HG02759 (cell line): ENCODE results near the gene AP1S1.
"Not testable (repeated sequence)": the region's sequence is repeated elsewhere in the genome, so short reads cannot be mapped to it uniquely, and the experiment has no call there.

Source experiments
- ATAC-seq: cut with Tn5 transposase; IDR thresholded peaks from one replicate; pipeline ENCODE4 v1.9.1; 2021; ENCODE audit warnings: mild to moderate bottlenecking, moderate library complexity; ENCODE audit not compliant: unreplicated experiment

The AP1S1 gene

DNA sequence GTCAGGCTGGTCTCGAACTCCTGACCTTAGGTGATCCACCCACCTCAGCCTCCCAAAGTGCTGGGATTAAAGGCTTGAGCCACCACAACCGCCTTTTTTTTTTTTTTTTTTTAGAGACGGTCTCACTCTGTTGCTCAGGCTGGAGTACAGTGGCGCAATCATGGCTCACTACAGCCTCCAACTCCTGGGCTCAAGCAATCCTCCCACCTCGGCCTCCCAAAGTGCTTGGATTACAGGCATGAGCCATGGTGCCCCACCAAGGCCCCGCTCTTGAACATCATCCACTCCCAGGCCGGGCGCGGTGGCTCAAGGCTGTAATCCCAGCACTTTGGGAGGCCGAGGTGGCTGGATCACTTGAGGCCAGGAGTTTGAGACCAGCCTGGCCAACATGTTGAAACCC, 45.2 kb downstream of the AP1S1 start:
- not testable (repeated sequence) for ATAC-seq

DNA sequence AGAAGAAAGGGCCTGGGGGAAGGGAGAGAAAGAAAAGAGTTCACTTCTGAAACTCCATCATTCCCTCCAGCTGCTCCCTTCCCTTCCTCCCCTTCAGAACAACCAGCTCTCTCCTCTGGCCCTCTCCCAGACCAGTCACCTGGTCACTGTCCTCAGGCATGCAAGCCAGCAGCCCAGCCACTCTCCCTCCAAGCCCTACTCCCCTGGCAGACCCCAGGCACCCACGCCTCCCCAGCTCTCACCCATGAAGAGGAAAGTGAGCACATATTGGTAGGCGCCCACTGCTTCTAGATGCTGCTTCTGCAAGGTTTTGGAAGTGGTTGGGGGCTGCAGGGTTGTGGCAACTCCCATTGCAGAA, 46.2 kb downstream of the AP1S1 start:
- no peak for ATAC-seq

DNA sequence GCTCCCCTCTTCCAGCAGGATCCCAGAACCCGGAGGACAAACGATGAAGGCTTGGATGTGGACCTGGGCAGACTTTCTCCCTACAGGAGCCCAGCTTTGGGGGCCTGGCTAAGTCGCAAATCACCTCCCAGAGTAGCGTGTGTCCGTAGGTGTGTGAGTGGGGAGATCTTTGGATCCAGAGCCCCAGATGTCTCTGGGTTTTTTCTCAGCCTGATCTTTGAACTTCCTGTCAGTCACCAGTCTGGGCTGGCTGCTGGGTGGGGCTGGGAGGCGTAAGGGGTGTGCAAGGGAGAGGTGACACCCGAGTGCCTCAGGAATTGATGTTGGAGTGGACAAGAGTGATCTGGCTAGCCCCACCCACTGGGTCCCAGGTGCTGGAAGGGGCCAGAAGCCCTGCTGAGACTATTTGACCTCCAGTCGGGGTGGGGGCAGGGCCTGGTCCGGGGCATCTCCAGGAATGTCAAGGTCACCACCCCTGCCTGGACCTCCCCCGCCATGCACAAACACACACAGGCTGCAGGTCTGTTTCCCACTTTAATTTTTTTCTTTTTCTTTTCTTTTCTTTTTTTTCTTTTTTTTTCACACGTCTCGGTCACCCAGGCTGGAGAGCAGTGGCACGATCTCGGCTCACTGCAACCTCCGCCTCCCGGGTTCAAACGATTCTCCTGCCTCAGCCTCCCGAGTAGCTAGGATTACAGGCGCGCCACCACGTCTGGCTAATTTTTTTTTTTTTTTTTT, 46.8 kb downstream of the AP1S1 start, which contains the start of gene MOGAT3:
TSS of gene MOGAT3 (minus strand) at position 175 of the 738 bp plus-strand sequence. CDS start 182 bp downstream, outside the sequence.
- no peak for ATAC-seq

DNA sequence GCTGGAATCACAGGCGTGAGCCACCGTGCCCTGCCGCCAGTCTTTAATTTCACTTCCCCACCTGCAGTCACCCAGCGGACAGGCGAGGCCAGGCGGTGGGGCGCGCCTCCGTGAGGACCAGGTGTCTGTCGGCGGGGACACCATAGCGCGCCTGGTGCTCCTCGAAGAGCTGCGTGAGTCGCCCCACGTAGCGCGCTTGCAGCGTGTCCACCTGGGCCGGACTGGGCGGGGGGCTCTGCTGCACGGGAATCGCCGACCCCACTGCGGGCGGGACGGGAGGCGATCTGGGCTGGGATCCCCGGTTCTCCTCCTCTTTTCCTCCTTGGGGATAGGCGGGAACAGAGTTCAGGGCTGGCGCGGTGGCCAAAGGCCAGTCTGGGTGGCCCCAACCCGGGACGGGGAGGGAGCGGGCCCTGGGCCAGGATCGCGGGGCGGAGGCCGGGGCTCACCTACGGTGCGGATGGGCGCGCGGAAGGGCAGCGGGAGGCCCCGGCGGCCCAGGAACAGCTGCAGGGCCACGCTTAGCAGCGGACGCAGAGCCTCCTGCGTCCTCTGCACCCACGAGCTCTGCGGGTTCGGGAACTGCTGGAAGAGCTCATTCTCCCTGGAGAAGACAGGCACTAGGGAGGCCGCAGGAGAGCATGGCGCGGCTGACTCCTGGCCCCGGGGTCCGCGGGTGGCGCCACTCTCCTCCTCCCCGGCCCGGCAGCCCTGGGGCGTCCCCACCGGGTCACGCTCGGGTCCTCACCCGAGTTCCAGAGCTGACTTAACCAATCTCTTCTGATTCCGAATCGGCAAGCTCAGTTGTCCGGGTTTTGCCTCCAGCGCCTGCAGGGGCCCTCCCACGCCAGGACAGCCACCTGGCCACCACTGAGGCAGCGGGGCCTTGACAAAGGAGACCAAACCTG, 47.7 kb downstream of the AP1S1 start:
- ATAC-seq = no peak

DNA sequence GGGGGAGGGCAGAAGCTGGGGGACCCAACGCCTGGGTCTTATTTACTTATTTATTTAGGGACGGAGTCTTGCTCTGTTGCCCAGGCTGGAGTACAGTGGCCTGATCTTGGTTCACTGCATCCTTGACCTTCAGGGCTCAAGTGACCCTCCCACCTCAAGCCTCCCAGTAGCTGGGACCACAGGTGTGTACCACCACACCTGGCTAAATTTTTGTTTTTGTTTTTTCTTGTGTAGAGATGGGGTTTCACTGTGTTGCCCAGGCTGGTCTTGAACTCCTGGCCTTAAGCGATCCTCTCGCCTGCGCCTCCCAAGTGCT, 48.3 kb downstream of the AP1S1 start:
- ATAC-seq = no peak

DNA sequence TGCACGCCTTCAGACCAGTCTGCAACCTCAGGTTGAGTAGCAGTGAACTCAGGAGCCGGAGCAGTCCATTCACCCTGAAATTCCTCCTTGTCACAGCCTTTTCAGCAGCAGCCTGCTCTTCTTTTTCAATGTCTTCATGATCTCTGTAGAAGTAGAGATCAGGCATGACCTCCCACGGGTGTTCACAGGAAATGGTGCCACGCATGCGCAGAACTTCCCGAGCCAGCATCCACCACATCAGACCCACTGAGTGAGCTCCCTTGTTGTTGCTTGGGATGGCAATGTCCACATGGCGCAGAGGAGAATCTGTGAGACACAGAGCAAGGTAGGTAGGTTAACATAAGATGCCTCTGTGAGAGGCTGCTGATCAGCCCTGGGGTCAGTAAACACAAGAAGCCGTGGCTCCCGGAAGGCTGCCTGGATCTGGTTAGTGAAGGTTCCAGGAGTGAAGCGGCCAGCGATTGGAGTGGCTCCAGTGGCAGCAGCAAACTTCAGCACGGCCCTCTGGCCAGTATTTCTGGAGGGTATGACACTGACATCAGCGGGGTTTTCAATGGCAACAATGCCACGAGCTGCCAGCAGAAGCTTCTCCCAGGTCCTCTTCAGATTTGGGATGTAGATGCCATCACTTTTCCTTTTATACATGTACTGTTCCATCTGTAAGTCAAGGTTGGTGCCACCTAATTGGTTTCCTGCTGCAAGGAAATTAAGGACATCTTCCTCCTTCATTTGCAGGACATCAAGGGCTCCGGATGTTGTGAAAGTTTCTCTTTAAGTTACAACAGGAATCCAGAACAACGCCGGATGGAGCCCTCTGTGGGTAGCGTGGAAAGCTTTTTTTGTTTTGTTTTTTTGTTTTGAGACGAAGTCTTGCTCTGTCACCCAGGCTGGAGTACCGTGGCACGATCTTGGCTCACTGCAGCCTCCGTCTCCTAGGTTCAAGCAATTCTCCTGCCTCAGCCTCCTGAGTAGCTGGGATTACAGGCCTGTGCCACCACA, 49.8 kb downstream of the AP1S1 start:
- not testable (repeated sequence) for ATAC-seq

DNA sequence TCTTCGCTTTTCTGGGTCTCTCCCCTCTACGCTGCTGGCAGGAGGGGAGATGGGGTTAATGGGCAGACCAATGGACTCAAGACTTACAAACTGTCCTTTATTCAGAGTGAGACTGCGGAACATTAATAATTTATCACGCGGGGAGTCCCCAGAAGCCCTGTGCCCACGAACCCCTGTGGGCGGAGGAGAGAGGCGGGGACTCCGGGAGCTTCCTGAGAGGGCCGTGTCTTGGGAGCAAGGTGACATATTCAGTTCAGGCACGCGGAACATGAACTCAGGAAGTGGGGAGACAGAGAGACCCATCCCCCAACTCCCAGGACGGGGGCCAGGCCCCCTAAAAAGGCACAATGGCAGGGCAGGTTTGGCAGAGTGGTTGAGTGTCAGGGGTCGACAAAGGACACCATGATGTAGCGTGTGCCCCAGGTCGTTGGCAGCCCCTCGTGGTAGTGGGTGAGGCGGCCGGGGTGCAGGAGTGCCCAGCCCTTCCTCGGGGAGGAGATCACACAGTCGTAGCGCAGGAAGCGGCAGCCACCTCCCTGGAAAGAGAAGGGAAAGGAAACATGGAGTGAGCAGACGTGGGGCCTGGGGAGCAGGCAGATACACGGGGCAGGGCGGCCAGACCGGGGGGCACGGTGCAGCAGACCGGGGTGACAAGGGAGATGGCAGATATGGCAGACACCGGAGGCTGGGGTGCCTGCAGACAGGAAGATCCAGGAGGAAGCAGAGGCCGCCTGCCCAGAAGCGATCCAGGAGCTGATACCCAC, 51.8 kb downstream of the AP1S1 start:
- no peak for ATAC-seq

DNA sequence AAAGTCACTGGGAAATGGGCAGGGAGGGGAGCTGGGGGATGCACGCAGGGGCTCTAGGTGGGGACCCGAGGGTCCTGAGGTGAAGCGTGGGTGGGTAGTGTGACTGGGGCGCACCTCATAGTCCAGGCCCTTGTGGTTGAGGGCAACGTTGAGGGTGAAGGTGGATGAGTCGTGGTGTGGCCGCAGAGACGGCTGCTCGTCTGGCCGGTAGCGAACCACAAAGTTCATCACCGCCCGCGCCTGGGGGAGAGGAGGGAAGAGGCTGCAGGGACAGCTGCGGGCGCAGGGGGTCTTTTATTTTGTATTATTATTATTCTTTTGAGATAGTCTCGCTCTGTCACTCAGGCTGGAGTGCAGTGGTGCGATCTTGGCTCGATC, 52.4 kb downstream of the AP1S1 start:
- ATAC-seq = no peak

DNA sequence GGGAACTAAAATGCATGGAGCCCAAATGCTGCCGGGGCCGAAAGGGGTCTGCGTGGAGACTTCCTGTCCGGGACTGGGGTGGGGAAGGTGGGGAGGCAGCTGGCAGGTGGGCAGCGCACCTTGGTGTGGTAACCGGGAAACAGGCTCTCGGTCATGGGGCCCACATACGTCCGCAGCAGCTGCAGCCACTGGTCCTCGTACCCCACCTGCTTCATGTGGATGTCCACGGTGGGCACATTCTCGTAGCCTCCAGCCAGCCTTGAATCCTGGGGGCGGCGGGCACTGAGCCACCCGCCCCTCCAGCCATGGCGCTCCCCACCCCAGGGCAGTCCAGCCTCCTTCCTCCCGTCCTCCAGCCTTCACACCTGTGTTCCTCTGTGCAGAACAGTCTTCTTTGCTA, 53.2 kb downstream of the AP1S1 start:
- no peak for ATAC-seq

DNA sequence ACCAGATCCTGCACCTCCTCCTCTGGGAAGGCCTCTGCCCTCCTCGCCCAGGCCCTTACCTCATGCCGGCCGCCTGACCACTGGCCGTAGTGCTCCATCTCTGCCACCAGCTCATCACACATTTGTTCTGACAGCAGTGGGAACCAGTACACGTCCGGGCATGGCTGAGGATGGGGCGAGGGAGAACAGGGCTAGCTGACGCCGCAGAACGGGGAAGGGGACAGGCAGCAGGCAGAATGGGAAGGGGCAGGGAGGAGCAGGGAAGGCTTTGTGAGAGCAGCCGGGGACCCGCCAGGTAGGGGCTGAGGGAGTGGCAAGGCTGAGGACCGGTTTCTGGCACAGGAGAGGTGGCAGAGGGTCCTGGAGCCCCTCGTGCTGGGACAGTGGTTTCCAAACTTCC, 54.5 kb downstream of the AP1S1 start:
- ATAC-seq = no peak

DNA sequence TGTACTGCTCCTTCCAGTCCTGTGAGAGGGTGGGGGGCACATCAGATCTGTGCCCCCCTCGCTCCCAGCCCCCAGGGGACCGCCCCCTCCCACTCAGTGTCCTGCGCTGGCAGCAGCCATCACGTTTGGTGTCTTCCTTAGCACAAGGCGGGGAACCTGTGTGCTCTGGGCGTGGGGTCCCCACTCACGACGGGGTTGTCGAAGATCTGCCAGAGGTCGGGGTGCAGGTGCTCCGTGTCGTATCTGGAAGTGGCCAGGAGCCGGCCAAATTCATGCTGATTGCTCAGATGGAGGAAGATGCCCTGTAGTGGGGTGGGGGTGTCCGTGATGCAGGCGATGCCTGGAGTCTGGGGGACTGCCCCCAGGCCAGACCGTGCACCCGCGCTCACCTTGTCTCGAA, 55.9 kb downstream of the AP1S1 start:
- ATAC-seq = no peak
